Activated T-helper 1 cell treated with Interleukin-2 at 50 U/mL for 16 hours (primary cell): ENCODE data around the gene CHST7.

Experiments
- DNase-seq: peaks from one replicate; pipeline ENCODE4 v3.0.0-alpha.2; 2020; ENCODE audit warnings: low read depth

Gene CHST7

DNA sequence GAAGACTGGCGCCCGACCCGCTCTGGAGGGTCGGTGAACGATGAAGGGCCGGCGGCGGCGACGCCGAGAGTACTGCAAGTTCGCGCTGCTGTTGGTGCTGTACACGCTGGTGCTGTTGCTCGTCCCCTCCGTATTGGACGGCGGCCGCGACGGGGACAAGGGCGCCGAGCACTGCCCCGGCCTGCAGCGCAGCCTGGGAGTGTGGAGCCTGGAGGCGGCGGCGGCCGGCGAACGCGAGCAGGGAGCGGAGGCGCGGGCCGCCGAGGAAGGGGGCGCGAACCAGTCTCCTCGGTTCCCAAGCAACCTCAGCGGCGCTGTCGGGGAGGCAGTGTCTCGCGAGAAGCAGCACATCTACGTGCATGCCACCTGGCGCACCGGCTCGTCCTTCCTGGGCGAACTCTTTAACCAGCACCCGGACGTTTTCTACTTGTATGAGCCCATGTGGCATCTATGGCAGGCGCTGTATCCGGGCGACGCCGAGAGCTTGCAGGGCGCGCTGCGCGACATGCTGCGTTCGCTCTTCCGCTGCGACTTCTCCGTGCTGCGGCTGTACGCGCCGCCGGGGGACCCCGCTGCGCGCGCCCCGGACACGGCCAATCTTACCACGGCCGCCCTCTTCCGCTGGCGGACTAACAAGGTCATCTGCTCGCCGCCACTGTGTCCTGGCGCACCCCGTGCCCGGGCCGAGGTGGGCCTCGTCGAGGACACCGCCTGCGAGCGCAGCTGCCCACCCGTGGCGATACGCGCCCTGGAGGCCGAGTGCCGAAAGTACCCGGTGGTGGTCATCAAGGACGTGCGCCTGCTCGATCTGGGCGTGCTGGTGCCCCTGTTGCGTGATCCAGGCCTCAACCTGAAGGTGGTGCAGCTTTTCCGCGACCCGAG, 568 bp downstream of the CHST7 start:
- DNase-seq, result peak; percentile 55

GRCh38 chrX:46574774-46575381, 1.3 kb downstream of the CHST7 start:
- DNase-seq, result peak; percentile 21

DNA sequence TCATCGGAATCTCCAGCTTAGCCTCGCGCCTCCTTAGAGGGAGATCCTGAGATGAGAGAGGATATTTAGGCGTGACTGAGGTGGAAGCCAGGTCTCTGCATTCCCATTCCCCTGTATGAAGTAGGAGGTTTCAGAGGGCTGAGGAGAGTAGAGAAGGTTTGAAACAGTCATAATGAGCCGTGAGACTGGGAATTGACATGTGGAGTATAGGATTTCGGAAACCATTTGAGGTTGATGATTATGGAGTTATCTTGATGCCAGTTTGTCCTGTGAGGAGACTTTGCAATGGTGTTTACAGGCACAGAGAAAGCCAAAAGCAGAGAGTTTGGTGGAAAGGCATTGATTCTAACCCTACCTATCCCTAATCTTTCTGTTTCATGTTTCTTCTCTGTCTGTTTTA, 2.0 kb downstream of the CHST7 start:
- no peak for DNase-seq

DNA sequence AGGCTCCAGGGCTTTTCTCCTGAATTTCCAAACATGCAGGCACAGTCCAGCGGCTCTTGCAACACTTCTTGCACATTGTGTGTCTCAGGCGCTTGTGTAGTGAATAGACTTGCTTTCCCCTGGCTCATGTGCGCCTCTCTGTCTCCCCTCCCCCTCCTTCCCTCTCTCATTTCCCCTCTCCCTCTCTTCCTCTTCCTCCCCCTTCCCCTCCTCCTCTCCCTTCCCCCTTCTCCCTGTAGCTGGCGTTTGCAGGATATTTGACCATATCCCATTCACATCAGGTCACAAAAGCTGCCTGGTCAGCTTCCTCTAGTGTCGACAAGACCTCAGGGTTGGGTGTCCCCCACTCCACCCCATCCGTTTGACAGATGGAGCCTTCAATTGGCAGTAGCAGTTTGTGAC, 2.4 kb downstream of the CHST7 start:
- no peak for DNase-seq

DNA sequence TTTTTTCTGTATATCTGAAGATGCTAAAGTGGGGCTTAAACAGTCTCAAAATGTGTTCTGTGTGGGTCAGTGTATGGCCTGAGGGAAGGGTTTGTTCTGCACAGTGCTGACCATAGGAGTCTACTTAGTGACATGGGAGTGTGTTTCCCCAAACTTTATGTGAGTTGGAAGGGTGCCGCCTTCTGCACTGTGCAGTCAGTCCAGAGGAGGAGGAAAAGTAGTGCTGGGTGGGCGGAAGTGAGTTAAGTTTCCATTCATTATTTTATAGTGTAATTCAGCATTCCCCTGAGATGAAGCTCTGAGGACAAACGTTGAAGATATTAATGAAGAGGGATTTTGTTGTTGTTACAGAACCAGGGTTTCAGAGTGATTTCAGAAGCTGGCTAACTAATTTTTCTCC, 2.9 kb downstream of the CHST7 start:
- no peak for DNase-seq

DNA sequence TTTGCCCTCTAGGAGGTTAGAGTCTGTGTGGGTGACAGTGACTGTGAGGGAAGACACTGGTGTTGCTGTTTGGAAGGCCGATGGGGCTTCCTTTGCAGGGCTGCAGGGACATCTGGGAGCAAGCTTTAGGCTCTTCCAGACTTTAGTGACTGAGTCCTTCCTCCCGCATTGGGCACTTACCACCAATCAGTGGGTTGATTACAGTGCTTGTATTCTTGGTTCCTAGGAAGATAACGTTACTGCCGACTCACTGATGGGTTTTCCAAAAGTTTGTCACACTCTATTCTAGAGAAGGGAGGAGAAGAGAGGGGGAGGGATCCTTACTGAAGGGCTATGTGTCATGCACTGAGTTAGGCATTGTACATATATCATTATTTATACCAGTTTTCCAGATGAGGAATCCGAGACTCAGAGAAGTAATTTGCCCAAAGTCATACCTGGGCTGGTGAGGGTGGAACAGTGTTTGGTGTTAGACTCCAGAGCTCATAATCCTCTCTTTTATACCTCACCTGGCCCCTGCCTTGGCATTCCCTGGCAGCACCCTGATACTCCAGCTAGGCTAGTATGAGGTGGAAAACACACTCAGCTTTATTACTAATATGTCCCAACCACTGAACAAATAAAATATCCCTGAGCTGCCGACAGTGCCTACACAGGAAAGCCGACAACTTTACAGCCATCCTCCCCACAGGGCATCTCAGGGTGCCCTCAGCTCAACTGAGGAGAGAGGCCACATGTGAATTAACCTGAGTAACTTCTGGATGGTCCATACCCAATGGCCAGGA, 3.8 kb downstream of the CHST7 start:
- DNase-seq, result no peak

- DNase-seq, result no peak
Observed at GRCh38 chrX:46579250-46579649, 5.7 kb downstream of the CHST7 start.

- DNase-seq, result no peak
Observed at GRCh38 chrX:46580613-46581012, 7.0 kb downstream of the CHST7 start.

GRCh38 chrX:46582325-46582724, 8.8 kb downstream of the CHST7 start:
- no peak for DNase-seq

DNA sequence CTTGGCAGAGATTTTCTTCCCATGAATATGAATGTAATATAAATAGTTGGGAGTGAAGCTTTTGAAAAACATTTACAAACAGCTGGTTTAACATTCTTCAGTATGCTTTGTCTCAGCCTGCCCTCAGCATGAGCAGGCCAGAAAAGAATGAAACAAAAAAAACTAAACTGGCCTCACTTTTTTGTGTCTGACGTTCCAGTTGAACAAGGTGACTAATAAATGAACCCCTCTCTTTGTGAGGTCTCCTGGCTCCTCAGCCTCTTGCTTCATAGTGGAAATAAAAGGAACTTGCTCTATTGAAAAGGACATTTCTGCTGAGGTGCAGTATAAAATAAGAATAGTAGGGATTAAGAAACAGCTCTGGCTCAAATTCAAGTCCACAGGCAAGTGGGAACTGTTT, 9.4 kb downstream of the CHST7 start:
- no peak for DNase-seq

GRCh38 chrX:46584736-46585135, 11.2 kb downstream of the CHST7 start:
- no peak for DNase-seq

DNA sequence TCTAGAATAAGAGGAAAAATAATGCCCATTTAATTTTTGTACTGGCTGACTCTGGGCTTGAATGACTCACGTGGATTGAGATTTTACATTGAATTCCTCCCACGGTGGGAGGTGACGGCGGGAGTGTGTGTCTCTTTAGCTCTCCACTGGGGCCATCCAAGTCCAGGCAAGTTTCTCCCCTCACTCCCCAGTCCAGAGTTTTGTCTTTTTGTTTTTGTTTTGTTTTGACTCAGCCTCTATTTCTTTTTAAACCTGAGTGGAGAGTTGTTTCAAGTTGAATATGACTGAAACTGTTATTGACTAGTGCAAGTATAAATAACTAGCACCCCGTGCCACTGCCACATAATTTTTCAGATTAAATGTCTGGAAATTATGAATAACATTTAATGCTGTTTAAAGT, 13.6 kb downstream of the CHST7 start:
- DNase-seq, result no peak

DNA sequence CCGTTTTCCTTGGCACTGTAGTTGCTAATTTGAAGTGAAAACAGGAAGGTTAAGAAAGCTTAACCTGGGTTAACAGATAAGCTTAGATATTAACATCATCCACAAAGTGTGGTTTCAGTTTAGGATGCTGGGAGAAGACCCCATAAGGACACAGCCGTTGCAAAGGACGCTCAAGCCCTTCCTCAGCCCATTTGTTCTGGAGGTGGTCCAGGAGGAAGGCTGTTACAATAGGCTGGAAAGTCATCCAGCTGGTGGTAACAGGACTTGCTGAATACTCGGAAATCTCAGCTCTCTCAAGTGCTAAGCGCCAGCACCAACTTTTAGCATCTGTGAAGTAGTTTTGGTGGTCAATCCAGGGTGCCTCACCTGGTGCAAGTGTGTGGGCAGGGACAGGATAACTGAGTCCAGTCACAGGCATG, 14.2 kb downstream of the CHST7 start:
- DNase-seq, result no peak

- peak; percentile 12 for DNase-seq
Observed at GRCh38 chrX:46588263-46588662, 14.7 kb downstream of the CHST7 start.

DNA sequence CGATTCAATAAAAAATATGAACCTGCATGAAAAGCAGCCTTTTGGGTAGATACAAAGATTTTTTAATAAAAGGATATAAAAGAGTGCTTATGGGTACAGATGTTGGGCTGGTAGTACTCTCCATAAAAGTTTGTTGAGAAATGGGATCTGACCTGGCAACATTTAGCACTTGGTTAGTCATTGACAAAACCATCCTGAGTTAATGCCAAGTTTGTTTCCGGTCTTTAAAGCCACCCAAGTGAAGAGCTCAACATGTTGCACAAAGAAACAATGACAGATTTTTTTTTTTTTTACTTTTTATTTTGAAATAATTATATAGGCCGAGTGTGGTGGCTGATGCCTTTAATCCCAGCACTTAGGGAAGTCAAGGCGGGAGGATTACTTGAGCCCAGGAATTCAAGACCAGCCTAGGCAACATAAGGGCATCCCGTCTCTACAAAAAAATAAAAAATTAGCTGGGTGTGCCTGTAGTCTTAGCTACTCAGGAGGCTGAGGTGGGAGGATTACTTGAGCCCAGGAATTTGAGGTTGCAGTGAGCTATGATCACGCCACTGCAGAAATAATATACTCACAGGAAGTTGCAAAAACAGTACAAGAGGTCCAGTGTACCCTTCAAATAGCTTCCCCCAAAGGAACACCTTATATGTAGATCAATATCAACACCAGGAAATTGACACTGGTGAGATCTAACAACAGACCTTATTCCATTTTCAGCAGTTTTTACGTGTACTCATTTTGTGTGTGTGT, 16.6 kb downstream of the CHST7 start:
- DNase-seq, result no peak

- no peak for DNase-seq
Observed at GRCh38 chrX:46595084-46595483, 21.5 kb downstream of the CHST7 start.

GRCh38 chrX:46597208-46597607, 23.6 kb downstream of the CHST7 start:
- DNase-seq, result no peak

DNA sequence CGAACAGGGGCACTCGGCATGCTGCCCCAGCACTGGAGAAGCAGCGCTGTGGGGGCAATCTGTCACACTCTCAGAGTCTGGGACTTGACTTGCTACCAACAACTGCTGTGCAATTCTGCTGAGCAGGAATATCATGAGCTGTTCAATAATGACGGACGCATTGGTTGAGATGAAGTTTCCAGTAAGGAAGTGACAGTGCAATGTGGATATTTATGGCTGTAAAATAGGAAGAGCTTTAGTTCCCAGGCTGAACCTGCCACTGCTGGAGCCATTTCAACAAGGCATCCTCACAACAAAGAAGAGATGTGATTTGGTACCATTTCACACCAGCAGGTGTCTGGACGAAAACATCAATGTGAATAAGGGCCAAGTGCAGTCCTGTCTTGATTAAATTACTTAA, 24.2 kb downstream of the CHST7 start:
- no peak for DNase-seq

DNA sequence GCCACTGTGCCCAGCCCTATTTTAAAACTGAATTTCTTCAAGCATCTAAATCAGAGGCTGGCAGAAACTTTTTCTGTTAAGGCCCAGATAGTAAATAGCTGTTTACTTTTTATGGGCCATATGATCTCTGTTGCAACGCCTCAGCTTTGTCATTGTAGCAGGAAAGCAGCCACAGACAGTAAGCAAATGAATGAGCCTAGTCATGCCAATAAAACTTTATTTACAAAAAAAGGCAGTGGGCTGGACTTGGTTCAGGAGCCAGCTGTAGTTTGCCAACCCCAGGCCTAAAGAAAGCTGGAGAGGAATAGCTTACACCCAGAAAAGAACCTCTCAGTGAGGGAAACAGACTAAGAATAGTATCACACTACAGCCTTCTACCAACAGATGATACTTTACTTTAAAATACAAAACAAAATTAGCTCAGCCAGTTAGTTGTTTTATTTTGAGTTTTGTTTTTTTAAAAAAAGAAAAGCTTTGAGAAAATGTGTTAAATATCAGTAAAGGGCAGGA, 25.5 kb downstream of the CHST7 start:
- DNase-seq, result no peak

DNA sequence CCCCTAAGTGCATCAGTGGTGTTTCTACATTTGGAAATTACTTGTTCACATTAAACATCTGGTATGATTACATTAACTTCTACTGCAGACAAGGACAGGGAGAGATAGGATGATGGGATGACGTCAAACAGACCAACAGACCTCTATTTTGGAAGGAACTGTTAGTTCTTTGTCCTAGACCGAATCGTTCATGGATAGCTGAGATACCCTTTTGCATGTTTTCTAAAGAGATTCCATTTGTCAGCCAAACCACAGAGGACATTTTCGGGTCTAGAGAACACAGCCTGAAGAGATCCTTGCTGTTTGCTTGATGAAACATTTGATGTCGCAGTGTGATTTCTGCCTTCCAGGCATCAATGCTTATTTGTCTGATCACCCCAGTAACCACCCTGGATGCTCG, 27.7 kb downstream of the CHST7 start:
- no peak for DNase-seq

GRCh38 chrX:46602468-46603102, 29.0 kb downstream of the CHST7 start:
- no peak for DNase-seq
